ENCODE results near the gene RIOK3. TPM values are rescaled to one million over a fixed set of nuclear protein-coding genes. Genes with fewer than 3 reads are reported as not detected.

RIOK3 gene
- total and polyA plus RNA-seq, 8 donors, result 21.9 to 39.7 (median 36.5) TPM

DNA sequence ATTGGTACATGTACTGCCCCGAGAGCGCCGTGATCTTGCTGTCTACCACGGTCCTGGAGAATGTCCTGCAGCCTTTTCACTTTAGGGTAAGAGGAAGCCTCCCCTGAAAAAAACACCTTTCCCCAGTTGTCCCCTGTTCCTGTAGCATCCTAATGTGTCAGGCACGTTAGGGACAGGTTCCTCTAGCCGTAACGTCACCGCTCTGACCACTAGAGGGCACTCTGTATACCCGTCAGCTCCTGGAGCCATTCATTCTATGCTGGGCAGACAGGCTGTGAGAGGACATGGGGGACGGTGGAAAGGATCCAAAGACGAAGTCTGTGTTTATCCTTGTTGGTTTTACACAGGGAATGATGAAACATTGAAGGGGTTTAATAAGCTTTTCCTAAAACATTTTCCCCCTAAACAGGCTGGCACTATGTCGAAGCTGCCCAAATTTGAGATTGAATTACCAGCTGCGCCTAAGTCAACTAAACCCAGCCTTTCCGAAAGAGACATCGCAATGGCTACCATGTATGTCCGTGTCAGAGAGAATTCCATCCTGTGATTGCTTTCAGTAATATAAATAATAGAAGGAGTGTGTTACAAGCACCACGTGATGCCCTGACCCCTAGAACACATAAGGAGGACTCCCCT is 62.9 kb downstream of the RIOK3 start:
- no peaks in the 10 kb centered on the region for H3K4me1 ChIP-seq
- DNase-seq, result peak; percentile 45 to 76 (median 72)
- no peak for FAIRE-seq
- TF ChIP-seq, protein P1, sequence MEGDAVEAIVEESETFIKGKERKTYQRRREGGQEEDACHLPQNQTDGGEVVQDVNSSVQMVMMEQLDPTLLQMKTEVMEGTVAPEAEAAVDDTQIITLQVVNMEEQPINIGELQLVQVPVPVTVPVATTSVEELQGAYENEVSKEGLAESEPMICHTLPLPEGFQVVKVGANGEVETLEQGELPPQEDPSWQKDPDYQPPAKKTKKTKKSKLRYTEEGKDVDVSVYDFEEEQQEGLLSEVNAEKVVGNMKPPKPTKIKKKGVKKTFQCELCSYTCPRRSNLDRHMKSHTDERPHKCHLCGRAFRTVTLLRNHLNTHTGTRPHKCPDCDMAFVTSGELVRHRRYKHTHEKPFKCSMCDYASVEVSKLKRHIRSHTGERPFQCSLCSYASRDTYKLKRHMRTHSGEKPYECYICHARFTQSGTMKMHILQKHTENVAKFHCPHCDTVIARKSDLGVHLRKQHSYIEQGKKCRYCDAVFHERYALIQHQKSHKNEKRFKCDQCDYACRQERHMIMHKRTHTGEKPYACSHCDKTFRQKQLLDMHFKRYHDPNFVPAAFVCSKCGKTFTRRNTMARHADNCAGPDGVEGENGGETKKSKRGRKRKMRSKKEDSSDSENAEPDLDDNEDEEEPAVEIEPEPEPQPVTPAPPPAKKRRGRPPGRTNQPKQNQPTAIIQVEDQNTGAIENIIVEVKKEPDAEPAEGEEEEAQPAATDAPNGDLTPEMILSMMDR (IDR thresholded peaks at IDR 0.05), result peak; percentile 39 to 88 (median 64)
- 44 to 48% methylated on average over 17 of the region's 17 CpGs for WGBS, 2 donors
- no peak overlapping the region for H3K27ac ChIP-seq
- ATAC-seq, result peak; percentile 85 to 100 (median 97)
- peaks cover 0 to 33% (median 21%) of the 10 kb centered on the region in 3 donors for H3K36me3 ChIP-seq
- intact Hi-C loops (cut with DNase I), result no loop called here
- no peaks in the 10 kb centered on the region for H3K9me3 ChIP-seq
- H3K4me3 ChIP-seq, result no peak overlapping the region
- H3K27me3 ChIP-seq, result no peaks in the 10 kb centered on the region

DNA sequence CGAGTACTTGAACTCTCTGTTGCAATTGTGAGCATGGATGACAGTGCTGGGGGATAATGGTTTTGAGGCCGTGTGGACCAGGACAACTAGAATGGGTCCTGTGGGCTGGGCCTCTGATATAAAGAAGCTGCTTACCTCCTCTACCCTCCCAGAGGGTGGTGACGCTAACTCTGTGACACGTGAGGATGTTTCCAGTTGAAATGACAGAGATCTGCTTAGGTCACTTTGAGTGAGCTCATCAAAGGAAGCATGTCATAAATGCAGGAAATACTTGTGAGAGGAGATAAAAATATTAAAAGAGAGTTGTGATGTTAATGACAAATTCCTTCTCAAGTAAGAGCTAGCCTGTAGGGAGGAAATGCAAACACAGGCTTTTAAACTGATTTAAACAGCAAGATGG is 66.6 kb downstream of the RIOK3 start:
- TF ChIP-seq, protein P1 (IDR thresholded peaks at IDR 0.05), result no peak
- DNase-seq, result no peak
- intact Hi-C loops (cut with DNase I), result no loop called here
- no peaks in the 10 kb centered on the region for H3K4me1 ChIP-seq
- H3K9me3 ChIP-seq, result no peaks in the 10 kb centered on the region
- H3K4me3 ChIP-seq, result no peak overlapping the region
- H3K27me3 ChIP-seq, result no peaks in the 10 kb centered on the region
- no peak for ATAC-seq
- no peak for FAIRE-seq
- H3K36me3 ChIP-seq, result peaks cover 0 to 55% (median 21%) of the 10 kb centered on the region in 3 donors
- no peak overlapping the region for H3K27ac ChIP-seq
- 80 to 81% methylated on average over 4 of the region's 4 CpGs for WGBS, 2 donors

DNA sequence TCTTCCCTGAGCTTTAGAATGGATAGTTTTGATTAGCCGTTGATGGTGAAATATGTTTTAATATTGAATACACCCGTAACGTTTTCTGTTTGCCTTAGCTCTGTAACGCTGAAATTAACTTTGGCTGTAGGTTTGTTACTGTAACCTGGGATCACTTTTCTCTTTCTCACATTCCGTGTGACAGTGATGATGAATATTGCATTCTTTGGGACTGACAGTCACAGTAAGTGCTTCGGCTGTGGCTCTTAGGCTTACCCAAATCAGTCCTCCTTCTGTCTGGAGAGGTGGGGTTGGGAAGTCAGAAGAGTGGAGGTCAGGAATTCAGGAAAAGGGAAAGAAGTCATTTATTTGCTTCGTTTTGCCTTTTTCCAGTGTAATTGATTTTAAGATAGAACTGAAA is 68.2 kb downstream of the RIOK3 start:
- Histone ChIP-seq H3K36me3 (peaks cover 0 to 65% (median 21%) of the 10 kb centered on the region in 3 donors), H3K27ac (no peak overlapping the region), H3K4me3 (no peak overlapping the region), H3K4me1 (no peaks in the 10 kb centered on the region), H3K9me3 (no peaks in the 10 kb centered on the region), H3K27me3 (no peaks in the 10 kb centered on the region)
- FAIRE-seq (no peak), DNase-seq (no peak), ATAC-seq (no peak)
- intact Hi-C loops (cut with DNase I), result no loop called here
- TF ChIP-seq, protein P1 (IDR thresholded peaks at IDR 0.05), result no peak
- 76 to 79% methylated on average over 7 of the region's 7 CpGs for WGBS, 2 donors

DNA sequence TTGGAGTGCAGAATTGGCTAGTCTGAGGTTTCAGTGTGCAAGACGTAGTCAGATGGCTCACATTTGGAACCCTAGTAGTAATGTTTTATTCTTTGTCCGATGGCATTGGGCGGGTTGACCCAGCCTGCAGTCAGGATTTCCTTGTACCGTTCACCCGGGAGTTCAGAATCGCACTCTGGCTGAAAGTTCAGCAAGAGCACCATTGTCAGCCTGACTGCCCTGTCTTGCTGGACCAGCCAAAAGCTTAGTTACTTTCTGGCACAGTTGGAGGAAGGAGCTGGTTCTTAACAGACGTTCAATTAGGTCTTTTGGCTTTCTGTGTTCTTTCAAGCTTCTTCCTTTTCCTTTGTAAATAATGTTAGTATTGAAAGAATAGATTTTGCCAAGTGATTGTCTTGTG is 68.8 kb downstream of the RIOK3 start:
- H3K9me3 ChIP-seq, result no peaks in the 10 kb centered on the region
- no peaks in the 10 kb centered on the region for H3K4me1 ChIP-seq
- no peak overlapping the region for H3K27ac ChIP-seq
- intact Hi-C loops (cut with DNase I), result no loop called here
- TF ChIP-seq, protein P1 (IDR thresholded peaks at IDR 0.05), result no peak
- H3K36me3 ChIP-seq, result peaks cover 0 to 66% (median 21%) of the 10 kb centered on the region in 3 donors
- DNase-seq (no peak), FAIRE-seq (no peak), ATAC-seq (no peak)
- 88 to 90% methylated on average over 7 of the region's 7 CpGs for WGBS, 2 donors
- H3K4me3 ChIP-seq, result no peak overlapping the region
- no peaks in the 10 kb centered on the region for H3K27me3 ChIP-seq

DNA sequence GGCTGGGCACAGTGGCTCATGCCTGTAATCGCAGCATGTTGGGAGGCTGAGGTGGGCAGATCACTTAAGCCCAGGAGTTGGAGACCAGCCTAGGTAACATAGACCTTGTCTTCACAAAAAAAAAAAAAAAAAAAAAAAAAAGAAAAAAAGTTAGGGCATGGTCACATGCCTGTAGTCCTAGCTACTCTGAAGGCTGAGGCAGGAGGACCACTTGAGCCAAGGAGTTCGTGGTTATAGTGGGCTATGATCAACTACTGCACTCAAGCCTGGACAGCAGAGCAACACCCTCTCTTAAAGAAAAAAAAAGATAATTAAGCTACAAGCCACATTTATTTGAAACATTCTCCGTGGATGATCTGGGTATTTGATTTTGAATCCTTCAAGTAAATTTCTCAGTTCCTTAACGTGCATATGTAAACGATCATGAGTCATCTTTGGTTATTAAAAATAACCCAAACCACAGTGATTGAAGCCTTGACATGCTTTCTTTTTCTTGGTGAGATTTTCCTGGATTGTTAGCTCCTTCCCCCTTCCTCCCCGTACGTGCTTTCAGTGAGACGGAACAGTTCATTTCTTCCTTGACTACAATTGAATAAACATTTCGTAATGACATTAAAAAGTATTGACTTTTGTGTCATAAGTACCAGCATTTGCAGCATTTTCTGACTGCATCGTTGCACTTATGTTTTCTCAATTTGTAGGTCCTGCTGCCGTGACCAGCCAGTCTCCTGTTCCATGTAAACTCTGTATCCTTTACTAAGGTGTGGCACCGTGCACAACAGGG is 70.5 kb downstream of the RIOK3 start:
- FAIRE-seq (no peak), DNase-seq (no peak), ATAC-seq (peak in 1 of 4 donors; percentile 41)
- intact Hi-C loops (cut with DNase I), result no loop called here
- Histone ChIP-seq H3K27me3 (no peaks in the 10 kb centered on the region), H3K36me3 (peaks cover 0 to 55% (median 20%) of the 10 kb centered on the region in 3 donors), H3K27ac (no peak overlapping the region), H3K4me1 (no peaks in the 10 kb centered on the region), H3K4me3 (no peak overlapping the region), H3K9me3 (no peaks in the 10 kb centered on the region)
- TF ChIP-seq, protein P1 (IDR thresholded peaks at IDR 0.05), result no peak
- WGBS, 2 donors, result 82 to 83% methylated on average over 12 of the region's 12 CpGs

Measured in pancreas (tissue), 10 donors.